Activated T-helper 17 cell treated with anti-CD3 and anti-CD28 coated beads, Interleukin-2, amount 50 U/mL, for 72 hours (primary cell): ENCODE data around the gene GRID2. TPM values are rescaled to one million over a fixed set of nuclear protein-coding genes. Genes with fewer than 3 reads are reported as not detected.
"Not testable (repeated sequence)": the region's sequence is repeated elsewhere in the genome, so short reads cannot be mapped to it uniquely, and the experiment has no call there.

Experiments used
- ATAC-seq: fragments of 150-1000 bp; cut with Tn5 transposase; replicated peaks from 2 replicates; pipeline ENCODE4 v1.10.0; 2021; ENCODE audit warnings: mild to moderate bottlenecking, moderate library complexity
- H3K27ac Mint-ChIP-seq: one replicate; pipeline ENCODE4 v1.8.0; 2022; ENCODE audit warnings: mixed read lengths
- H3K27me3 Mint-ChIP-seq: one replicate; pipeline ENCODE4 v1.8.0; 2022; ENCODE audit warnings: mixed read lengths
- H3K36me3 Mint-ChIP-seq: one replicate; pipeline ENCODE4 v1.8.0; 2022; ENCODE audit warnings: low read depth, mild to moderate bottlenecking, mixed read lengths
- H3K4me1 Mint-ChIP-seq: one replicate; pipeline ENCODE4 v1.8.0; 2022; ENCODE audit warnings: mixed read lengths
- H3K4me3 Mint-ChIP-seq: one replicate; pipeline ENCODE4 v1.8.0; 2022; ENCODE audit warnings: mild to moderate bottlenecking, mixed read lengths
- H3K9me3 Mint-ChIP-seq: one replicate; pipeline ENCODE4 v1.8.0; 2022; ENCODE audit warnings: mixed read lengths
- total RNA-seq, 2 donors: library from RNA; stranded (reverse); gene quantifications; one replicate each; pipeline ENCODE4 v1.2.3, GENCODE V29; 2022

The GRID2 gene
- total RNA-seq, 2 donors from 2014 or later, result not detected

DNA sequence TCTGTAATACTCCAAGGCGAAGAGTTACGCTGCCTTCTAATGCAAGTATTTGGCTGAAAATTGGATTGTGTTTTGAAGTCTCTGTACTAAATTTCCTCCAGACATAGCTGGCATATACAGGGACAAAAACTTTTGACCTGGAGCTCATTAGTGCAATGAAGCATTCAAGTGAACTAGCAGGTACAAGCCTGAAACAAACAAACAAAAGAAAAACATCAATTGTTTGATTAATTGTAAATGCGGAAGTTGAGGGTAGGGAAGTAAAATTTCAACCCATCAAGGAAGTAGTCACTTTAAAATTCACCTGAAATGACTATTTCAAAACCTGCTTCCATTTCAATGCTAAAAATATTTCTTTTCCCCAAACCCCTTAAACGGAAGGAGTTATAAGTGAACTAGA, 1008.5 kb downstream of the GRID2 start:
- Mint-ChIP-seq H3K27ac (no peak overlapping the region), H3K9me3 (peaks cover 14% of the 10 kb centered on the region), H3K4me1 (no peaks in the 10 kb centered on the region), H3K4me3 (no peak overlapping the region), H3K27me3 (no peaks in the 10 kb centered on the region), H3K36me3 (no peaks in the 10 kb centered on the region)
- no peak for ATAC-seq

DNA sequence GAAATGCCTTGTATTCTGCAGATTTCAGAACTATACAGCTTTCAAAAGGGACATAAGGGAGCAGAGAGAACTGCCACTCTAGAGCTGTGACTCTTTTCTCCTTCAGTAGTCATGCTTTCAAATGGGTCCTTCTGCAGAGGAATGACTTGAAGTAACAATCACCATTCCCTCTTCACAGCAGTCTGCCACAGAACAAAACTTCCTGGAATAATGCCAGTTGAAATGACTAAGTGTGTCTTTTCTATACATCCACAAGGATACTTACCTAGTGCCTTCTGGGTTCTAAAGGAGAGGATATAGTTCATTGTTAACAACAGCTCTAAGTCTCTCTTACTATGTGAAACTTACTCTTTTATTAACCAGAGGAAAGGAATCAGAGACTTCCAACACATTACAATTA, 1009.4 kb downstream of the GRID2 start:
- Mint-ChIP-seq H3K4me1 (no peaks in the 10 kb centered on the region), H3K36me3 (no peaks in the 10 kb centered on the region), H3K27ac (no peak overlapping the region), H3K9me3 (peaks cover 14% of the 10 kb centered on the region), H3K27me3 (no peaks in the 10 kb centered on the region), H3K4me3 (no peak overlapping the region)
- ATAC-seq, result no peak

GRCh38 chr4:93317057-93317456, 1013.3 kb downstream of the GRID2 start:
- ATAC-seq, result no peak
- H3K4me1 Mint-ChIP-seq, result no peaks in the 10 kb centered on the region
- no peak overlapping the region for H3K4me3 Mint-ChIP-seq
- H3K27ac Mint-ChIP-seq, result no peak overlapping the region
- no peaks in the 10 kb centered on the region for H3K36me3 Mint-ChIP-seq
- H3K27me3 Mint-ChIP-seq, result no peaks in the 10 kb centered on the region
- H3K9me3 Mint-ChIP-seq, result peaks cover 6% of the 10 kb centered on the region

- ATAC-seq, result no peak
- no peaks in the 10 kb centered on the region for H3K36me3 Mint-ChIP-seq
These were observed 1013.8 kb downstream of the GRID2 start for GRCh38 chr4:93317561-93317960.

GRCh38 chr4:93319041-93319440, 1015.3 kb downstream of the GRID2 start:
- Mint-ChIP-seq H3K27ac (no peak overlapping the region), H3K36me3 (no peaks in the 10 kb centered on the region), H3K9me3 (peaks cover 5% of the 10 kb centered on the region), H3K27me3 (no peaks in the 10 kb centered on the region), H3K4me3 (no peak overlapping the region), H3K4me1 (no peaks in the 10 kb centered on the region)
- ATAC-seq, result no peak

More at GRCh38 chr4:93317561-93317960, 1013.8 kb downstream of the GRID2 start:
- Mint-ChIP-seq H3K4me3 (no peak overlapping the region), H3K27ac (no peak overlapping the region), H3K4me1 (no peaks in the 10 kb centered on the region), H3K9me3 (peaks cover 5% of the 10 kb centered on the region), H3K27me3 (no peaks in the 10 kb centered on the region)

DNA sequence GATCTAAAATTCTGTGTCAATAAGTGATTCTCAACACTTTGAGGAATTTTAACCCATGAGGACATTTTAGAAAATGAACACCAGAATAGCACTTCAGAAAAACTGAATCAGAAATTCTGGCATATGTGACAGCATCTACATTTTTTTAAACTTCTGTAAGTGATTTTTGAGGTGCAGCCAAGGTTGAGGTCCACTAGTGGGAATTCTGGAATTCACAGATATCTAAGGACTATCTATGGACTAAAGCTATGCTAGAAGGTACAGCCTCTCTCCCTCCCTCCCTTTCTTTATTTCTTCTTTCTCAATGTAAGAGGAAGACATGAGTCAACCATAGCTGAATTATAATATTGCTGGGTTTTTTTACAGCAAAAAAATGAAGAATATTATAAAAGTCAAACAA, 1016.6 kb downstream of the GRID2 start:
- no peak overlapping the region for H3K27ac Mint-ChIP-seq
- H3K4me3 Mint-ChIP-seq, result no peak overlapping the region
- H3K9me3 Mint-ChIP-seq, result peaks cover 4% of the 10 kb centered on the region
- no peaks in the 10 kb centered on the region for H3K27me3 Mint-ChIP-seq
- no peaks in the 10 kb centered on the region for H3K4me1 Mint-ChIP-seq
- ATAC-seq, result no peak
- no peaks in the 10 kb centered on the region for H3K36me3 Mint-ChIP-seq

DNA sequence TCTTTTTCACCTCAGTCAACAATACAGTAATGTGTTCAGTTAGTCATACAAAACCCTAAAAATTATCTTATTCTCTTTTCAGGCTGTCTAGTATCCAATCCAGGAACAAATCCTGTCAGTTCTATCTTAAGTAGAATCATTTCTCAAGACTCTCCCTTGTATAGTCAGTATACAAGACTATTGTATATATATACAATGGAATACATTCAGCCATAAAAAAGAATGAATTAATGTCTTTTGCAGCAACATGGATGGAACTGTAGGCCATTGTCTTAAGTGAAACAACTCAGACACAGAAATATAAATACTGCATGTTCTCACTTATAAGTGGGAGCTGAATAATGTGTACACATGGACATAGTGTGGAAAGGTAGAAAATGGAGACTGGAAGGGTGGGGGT, 1023.6 kb downstream of the GRID2 start:
- no peak for ATAC-seq
- Mint-ChIP-seq H3K4me1 (no peaks in the 10 kb centered on the region), H3K27me3 (no peaks in the 10 kb centered on the region)

DNA sequence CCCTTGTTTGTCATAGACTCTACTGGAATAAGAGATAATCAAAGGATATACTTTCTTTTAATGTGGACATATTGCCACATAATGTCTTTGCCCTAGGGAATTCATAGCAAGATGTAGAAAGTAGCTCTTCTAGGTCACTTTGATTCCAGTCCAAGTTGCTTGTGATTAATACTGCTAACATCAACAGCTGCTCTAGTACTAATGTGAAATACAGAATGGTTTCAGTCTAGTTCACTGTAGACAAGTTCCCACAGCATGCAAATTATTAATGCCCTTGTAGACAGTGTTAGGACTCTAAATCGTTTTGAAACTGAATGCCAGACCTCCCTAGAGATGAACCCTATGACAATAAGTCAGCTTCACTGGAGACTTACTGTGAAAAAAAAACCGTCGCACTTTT, 1030.2 kb downstream of the GRID2 start:
- peaks cover 9% of the 10 kb centered on the region for H3K9me3 Mint-ChIP-seq
- H3K4me1 Mint-ChIP-seq, result no peaks in the 10 kb centered on the region
- no peak overlapping the region for H3K4me3 Mint-ChIP-seq
- H3K36me3 Mint-ChIP-seq, result no peaks in the 10 kb centered on the region
- no peaks in the 10 kb centered on the region for H3K27me3 Mint-ChIP-seq
- ATAC-seq, result no peak
- no peak overlapping the region for H3K27ac Mint-ChIP-seq

More for the DNA sequence above, 1023.6 kb downstream of the GRID2 start:
- no peak overlapping the region for H3K4me3 Mint-ChIP-seq
- H3K36me3 Mint-ChIP-seq, result no peaks in the 10 kb centered on the region
- H3K9me3 Mint-ChIP-seq, result peaks cover 18% of the 10 kb centered on the region
- H3K27ac Mint-ChIP-seq, result no peak overlapping the region

DNA sequence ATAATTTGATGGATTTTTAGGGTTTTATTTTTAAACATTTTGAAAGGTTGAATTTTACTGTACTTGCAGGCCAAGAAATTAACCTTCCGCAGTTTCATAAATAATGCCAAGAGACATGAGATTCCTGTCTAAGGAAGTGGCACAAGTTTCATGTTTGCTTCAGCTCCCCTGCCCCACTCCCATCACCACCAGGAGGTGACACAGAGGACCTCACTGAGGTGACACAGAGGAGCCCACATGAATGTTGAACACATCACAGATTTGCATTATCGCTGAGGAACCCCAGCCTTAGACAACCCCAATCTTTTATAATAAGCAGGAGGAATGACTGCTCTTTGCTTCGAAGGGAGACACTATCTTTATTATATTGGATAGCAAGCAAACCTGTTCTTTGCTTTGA, 1033.4 kb downstream of the GRID2 start:
- Mint-ChIP-seq H3K36me3 (no peaks in the 10 kb centered on the region), H3K9me3 (peaks cover 4% of the 10 kb centered on the region), H3K27ac (no peak overlapping the region), H3K4me1 (no peaks in the 10 kb centered on the region), H3K27me3 (no peaks in the 10 kb centered on the region), H3K4me3 (no peak overlapping the region)
- no peak for ATAC-seq

GRCh38 chr4:93342738-93343137, 1039.0 kb downstream of the GRID2 start:
- H3K9me3 Mint-ChIP-seq, result peaks cover 3% of the 10 kb centered on the region
- no peak overlapping the region for H3K4me3 Mint-ChIP-seq
- H3K27ac Mint-ChIP-seq, result no peak overlapping the region
- H3K27me3 Mint-ChIP-seq, result no peaks in the 10 kb centered on the region
- no peak for ATAC-seq
- no peaks in the 10 kb centered on the region for H3K36me3 Mint-ChIP-seq
- H3K4me1 Mint-ChIP-seq, result no peaks in the 10 kb centered on the region

GRCh38 chr4:93346840-93347239, 1043.1 kb downstream of the GRID2 start:
- H3K9me3 Mint-ChIP-seq, result peaks cover 7% of the 10 kb centered on the region
- H3K36me3 Mint-ChIP-seq, result no peaks in the 10 kb centered on the region
- H3K4me1 Mint-ChIP-seq, result no peaks in the 10 kb centered on the region
- H3K27me3 Mint-ChIP-seq, result no peaks in the 10 kb centered on the region
- ATAC-seq, result no peak
- H3K4me3 Mint-ChIP-seq, result no peak overlapping the region
- no peak overlapping the region for H3K27ac Mint-ChIP-seq

- Mint-ChIP-seq H3K9me3 (peaks cover 10% of the 10 kb centered on the region), H3K4me1 (no peaks in the 10 kb centered on the region), H3K4me3 (no peak overlapping the region), H3K36me3 (no peaks in the 10 kb centered on the region), H3K27me3 (no peaks in the 10 kb centered on the region), H3K27ac (no peak overlapping the region)
- no peak for ATAC-seq
These were observed 1045.1 kb downstream of the GRID2 start for GRCh38 chr4:93348896-93349295.

GRCh38 chr4:93351846-93352245, 1048.1 kb downstream of the GRID2 start:
- H3K4me1 Mint-ChIP-seq, result no peaks in the 10 kb centered on the region
- no peak overlapping the region for H3K4me3 Mint-ChIP-seq
- no peaks in the 10 kb centered on the region for H3K36me3 Mint-ChIP-seq
- no peak overlapping the region for H3K27ac Mint-ChIP-seq
- ATAC-seq, result no peak
- no peaks in the 10 kb centered on the region for H3K27me3 Mint-ChIP-seq
- H3K9me3 Mint-ChIP-seq, result peaks cover 8% of the 10 kb centered on the region

GRCh38 chr4:93355411-93355810, 1051.6 kb downstream of the GRID2 start:
- ATAC-seq, result no peak
- H3K9me3 Mint-ChIP-seq, result peaks cover 8% of the 10 kb centered on the region
- no peaks in the 10 kb centered on the region for H3K4me1 Mint-ChIP-seq
- H3K36me3 Mint-ChIP-seq, result no peaks in the 10 kb centered on the region
- no peaks in the 10 kb centered on the region for H3K27me3 Mint-ChIP-seq
- H3K4me3 Mint-ChIP-seq, result no peak overlapping the region
- no peak overlapping the region for H3K27ac Mint-ChIP-seq

- no peaks in the 10 kb centered on the region for H3K27me3 Mint-ChIP-seq
- ATAC-seq, result no peak
- no peak overlapping the region for H3K4me3 Mint-ChIP-seq
- no peaks in the 10 kb centered on the region for H3K36me3 Mint-ChIP-seq
- H3K4me1 Mint-ChIP-seq, result no peaks in the 10 kb centered on the region
- H3K9me3 Mint-ChIP-seq, result no peaks in the 10 kb centered on the region
- no peak overlapping the region for H3K27ac Mint-ChIP-seq
These were observed 1055.8 kb downstream of the GRID2 start for GRCh38 chr4:93359586-93359985.

DNA sequence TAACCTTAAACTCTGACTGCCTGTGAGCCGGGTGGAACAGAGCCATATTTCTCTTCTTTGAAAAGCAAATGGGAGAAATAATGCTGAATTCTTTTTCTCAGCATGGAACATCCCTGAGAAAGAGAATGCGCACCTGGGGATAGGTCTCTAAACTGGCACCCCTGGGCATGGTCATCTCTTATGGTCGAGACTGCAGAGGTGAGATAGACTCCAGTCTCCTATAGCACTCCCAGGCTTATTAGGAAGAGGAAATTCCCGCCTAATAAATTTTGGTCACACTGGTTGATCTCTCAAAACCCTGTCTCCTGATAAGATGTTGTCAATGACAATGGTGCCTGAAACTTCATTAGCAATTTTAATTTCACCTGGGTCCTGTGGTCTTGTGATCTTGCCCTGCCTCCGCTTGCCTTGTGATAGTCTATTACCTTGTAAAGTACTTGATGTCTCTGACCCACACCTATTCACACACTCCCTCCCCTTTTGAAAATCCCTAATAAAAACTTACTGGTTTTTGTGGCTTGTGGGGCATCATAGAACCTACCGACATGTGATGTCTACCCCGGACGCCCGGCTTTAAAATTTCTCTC, 1062.5 kb downstream of the GRID2 start:
- H3K36me3 Mint-ChIP-seq, H3K9me3 Mint-ChIP-seq, H3K4me3 Mint-ChIP-seq, H3K4me1 Mint-ChIP-seq, H3K27ac Mint-ChIP-seq, ATAC-seq, H3K27me3 Mint-ChIP-seq: not testable (repeated sequence)
